ENCODE results near the gene GPR87. TPM values are rescaled to one million over a fixed set of nuclear protein-coding genes. Genes with fewer than 3 reads are reported as not detected.

GPR87 gene
- total and polyA plus RNA-seq, 12 donors, result not detected

GRCh38 chr3:151322511-151322910 lies 5.9 kb upstream of the GPR87 start:
- TF ChIP-seq CTCF (IDR thresholded peaks at IDR 0.05), result no peak
- no peak for TF ChIP-seq POLR2A (IDR thresholded peaks at IDR 0.05)
- H3K27ac ChIP-seq, result no peak overlapping the region
- no peaks in the 10 kb centered on the region for H3K36me3 ChIP-seq (replicated peaks in 1 of 2)
- no peaks in the 10 kb centered on the region for H3K27me3 ChIP-seq
- H3K4me3 ChIP-seq, result no peak overlapping the region
- H3K9me3 ChIP-seq (replicated peaks in 1 of 3), result no peaks in the 10 kb centered on the region
- intact Hi-C loops (cut with DNase I), result no loop called here
- no peak for DNase-seq
- peaks cover 8 to 26% of the 10 kb centered on the region in 2 donors for H3K4me1 ChIP-seq (replicated peaks in 1 of 2)
- WGBS, 4 donors, result 78 to 85% (median 83%) methylated on average over 1 of the region's 1 CpG

GRCh38 chr3:151321526-151321925 lies 4.9 kb upstream of the GPR87 start:
- Histone ChIP-seq H3K36me3 (replicated peaks in 1 of 2) (no peaks in the 10 kb centered on the region), H3K9me3 (replicated peaks in 1 of 3) (no peaks in the 10 kb centered on the region), H3K27me3 (no peaks in the 10 kb centered on the region), H3K4me3 (no peak overlapping the region), H3K27ac (no peak overlapping the region), H3K4me1 (replicated peaks in 1 of 2) (peaks cover 8 to 22% of the 10 kb centered on the region in 2 donors)
- WGBS, 4 donors, result 57 to 88% (median 66%) methylated on average over 1 of the region's 1 CpG
- no peak for DNase-seq
- intact Hi-C loops (cut with DNase I), result no loop called here
- no peak for TF ChIP-seq CTCF (IDR thresholded peaks at IDR 0.05)
- TF ChIP-seq POLR2A (IDR thresholded peaks at IDR 0.05), result no peak

- H3K27ac ChIP-seq, result no peak overlapping the region
- no peak overlapping the region for H3K4me3 ChIP-seq
- intact Hi-C loops (cut with DNase I), result no loop called here
- no peak for DNase-seq
- 55 to 76% (median 67%) methylated on average over 2 of the region's 2 CpGs for WGBS, 4 donors
- no peaks in the 10 kb centered on the region for H3K9me3 ChIP-seq (replicated peaks in 1 of 3)
- H3K36me3 ChIP-seq (replicated peaks in 1 of 2), result no peaks in the 10 kb centered on the region
- H3K27me3 ChIP-seq, result no peaks in the 10 kb centered on the region
- no peak for TF ChIP-seq POLR2A (IDR thresholded peaks at IDR 0.05)
- no peak for TF ChIP-seq CTCF (IDR thresholded peaks at IDR 0.05)
- peaks cover 8 to 22% of the 10 kb centered on the region in 2 donors for H3K4me1 ChIP-seq (replicated peaks in 1 of 2)
Observed at GRCh38 chr3:151320131-151320530, 3.5 kb upstream of the GPR87 start.

GRCh38 chr3:151319628-151320027 lies 3.0 kb upstream of the GPR87 start:
- intact Hi-C loops (cut with DNase I), result no loop called here
- H3K36me3 ChIP-seq (replicated peaks in 1 of 2), result no peaks in the 10 kb centered on the region
- H3K27me3 ChIP-seq, result no peaks in the 10 kb centered on the region
- WGBS, 4 donors, result 56 to 64% (median 58%) methylated on average over 4 of the region's 4 CpGs
- H3K27ac ChIP-seq, result peak overlapping the region in 1 of 5 donors; percentile 8
- no peaks in the 10 kb centered on the region for H3K9me3 ChIP-seq (replicated peaks in 1 of 3)
- no peak for DNase-seq
- TF ChIP-seq POLR2A (IDR thresholded peaks at IDR 0.05) (no peak), CTCF (IDR thresholded peaks at IDR 0.05) (no peak)
- H3K4me3 ChIP-seq, result no peak overlapping the region
- peaks cover 8 to 22% of the 10 kb centered on the region in 2 donors for H3K4me1 ChIP-seq (replicated peaks in 1 of 2)

All from adrenal gland (tissue), 12 donors.